Stimulated activated memory B cell treated with anti-CD40 and anti-IgM and Interleukin-4, amounts not matched to agents 10 μg/mL and 1 μg/mL and 100 μg/mL, for 72 hours (primary cell): Measurements from ENCODE around the gene TMEM141.
A peak's percentile ranks its signal among the peaks of the same experiment; 100 is the strongest.
"Not testable (repeated sequence)": the region's sequence is repeated elsewhere in the genome, so short reads cannot be mapped to it uniquely, and the experiment has no call there.

Source experiments
- ATAC-seq: fragments of 150-1000 bp; cut with Tn5 transposase; 2 replicates; pipeline ENCODE4 v1.10.0; 2021
- H3K27ac Mint-ChIP-seq: one replicate; pipeline ENCODE4 v1.8.0; 2022; ENCODE audit warnings: mild to moderate bottlenecking, mixed read lengths
- H3K27me3 Mint-ChIP-seq: one replicate; pipeline ENCODE4 v1.8.0; 2022; ENCODE audit warnings: mixed read lengths
- H3K36me3 Mint-ChIP-seq: one replicate; pipeline ENCODE4 v1.8.0; 2022; ENCODE audit warnings: mixed read lengths
- H3K4me1 Mint-ChIP-seq: one replicate; pipeline ENCODE4 v1.8.0; 2022; ENCODE audit warnings: mixed read lengths
- H3K4me3 Mint-ChIP-seq: one replicate; pipeline ENCODE4 v1.8.0; 2022; ENCODE audit warnings: mild to moderate bottlenecking, moderate library complexity, mixed read lengths
- H3K9me3 Mint-ChIP-seq: one replicate; pipeline ENCODE4 v1.8.0; 2022; ENCODE audit warnings: mixed read lengths

TMEM141 gene

GRCh38 chr9:136777359-136777758 lies 13.8 kb upstream of the TMEM141 start:
- H3K4me3 Mint-ChIP-seq, result no peak overlapping the region
- H3K4me1 Mint-ChIP-seq, result peaks cover 14% of the 10 kb centered on the region
- H3K27me3 Mint-ChIP-seq, result peaks cover 30% of the 10 kb centered on the region
- peaks cover 6% of the 10 kb centered on the region for H3K9me3 Mint-ChIP-seq
- no peak for ATAC-seq
- H3K36me3 Mint-ChIP-seq, result peaks cover 6% of the 10 kb centered on the region
- no peak overlapping the region for H3K27ac Mint-ChIP-seq

GRCh38 chr9:136779808-136780207 lies 11.3 kb upstream of the TMEM141 start:
- Mint-ChIP-seq H3K27ac (no peak overlapping the region), H3K36me3 (no peaks in the 10 kb centered on the region)
- no peak for ATAC-seq

DNA sequence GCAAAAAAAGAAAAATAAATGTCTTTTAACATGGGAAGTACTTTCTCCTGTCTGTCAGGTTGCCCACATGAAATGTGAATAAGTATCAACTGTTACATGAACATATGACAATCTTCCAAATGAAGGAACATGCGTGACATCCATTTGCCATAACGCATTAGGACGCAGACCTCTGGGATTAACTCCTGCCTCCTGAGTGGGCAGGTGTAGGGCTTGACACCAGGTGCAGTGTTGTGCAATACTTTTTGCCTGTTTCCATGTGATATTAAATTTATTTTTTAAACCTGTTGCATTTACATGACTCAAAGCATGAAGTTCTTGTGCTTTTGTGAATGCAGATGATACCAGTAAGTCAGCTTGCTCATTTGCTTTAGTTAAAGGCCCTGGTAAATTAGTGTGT lies 8.7 kb upstream of the TMEM141 start:
- no peak overlapping the region for H3K27ac Mint-ChIP-seq
- peaks cover 18% of the 10 kb centered on the region for H3K4me1 Mint-ChIP-seq
- H3K27me3 Mint-ChIP-seq, result peaks cover 37% of the 10 kb centered on the region
- H3K4me3 Mint-ChIP-seq, result no peak overlapping the region
- H3K9me3 Mint-ChIP-seq, result no peaks in the 10 kb centered on the region
- no peaks in the 10 kb centered on the region for H3K36me3 Mint-ChIP-seq
- no peak for ATAC-seq

More at GRCh38 chr9:136779808-136780207, 11.3 kb upstream of the TMEM141 start:
- H3K4me1 Mint-ChIP-seq, result peaks cover 16% of the 10 kb centered on the region
- peaks cover 30% of the 10 kb centered on the region for H3K27me3 Mint-ChIP-seq
- H3K4me3 Mint-ChIP-seq, result no peak overlapping the region
- no peaks in the 10 kb centered on the region for H3K9me3 Mint-ChIP-seq

- Mint-ChIP-seq H3K36me3 (no peaks in the 10 kb centered on the region), H3K9me3 (no peaks in the 10 kb centered on the region), H3K27ac (no peak overlapping the region), H3K4me1 (peaks cover 27% of the 10 kb centered on the region), H3K27me3 (peaks cover 20% of the 10 kb centered on the region), H3K4me3 (no peak overlapping the region)
- ATAC-seq, result no peak
Observed at GRCh38 chr9:136784249-136784996, 6.7 kb upstream of the TMEM141 start.

DNA sequence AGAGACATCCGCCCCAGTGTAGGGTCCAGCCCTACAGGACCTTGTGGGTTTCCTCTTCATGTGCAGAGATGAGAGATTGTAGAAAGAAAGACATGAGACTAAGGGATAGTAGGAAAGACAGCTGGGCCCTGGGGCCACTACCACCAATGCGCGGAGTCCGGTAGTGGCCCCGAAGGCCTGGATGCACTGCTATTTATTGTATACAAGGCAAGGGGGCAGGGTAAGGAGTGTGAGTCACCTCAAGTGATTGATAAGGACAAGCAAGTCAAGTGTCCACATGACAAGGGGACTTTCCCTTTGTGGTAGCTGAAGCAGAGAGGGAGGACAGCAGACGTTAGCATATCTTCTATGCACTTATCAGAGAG lies 6.2 kb upstream of the TMEM141 start:
- Mint-ChIP-seq H3K36me3 (no peaks in the 10 kb centered on the region), H3K4me1 (peaks cover 27% of the 10 kb centered on the region), H3K9me3 (no peaks in the 10 kb centered on the region), H3K27me3 (peaks cover 18% of the 10 kb centered on the region), H3K27ac (no peak overlapping the region), H3K4me3 (no peak overlapping the region)
- ATAC-seq, result no peak

DNA sequence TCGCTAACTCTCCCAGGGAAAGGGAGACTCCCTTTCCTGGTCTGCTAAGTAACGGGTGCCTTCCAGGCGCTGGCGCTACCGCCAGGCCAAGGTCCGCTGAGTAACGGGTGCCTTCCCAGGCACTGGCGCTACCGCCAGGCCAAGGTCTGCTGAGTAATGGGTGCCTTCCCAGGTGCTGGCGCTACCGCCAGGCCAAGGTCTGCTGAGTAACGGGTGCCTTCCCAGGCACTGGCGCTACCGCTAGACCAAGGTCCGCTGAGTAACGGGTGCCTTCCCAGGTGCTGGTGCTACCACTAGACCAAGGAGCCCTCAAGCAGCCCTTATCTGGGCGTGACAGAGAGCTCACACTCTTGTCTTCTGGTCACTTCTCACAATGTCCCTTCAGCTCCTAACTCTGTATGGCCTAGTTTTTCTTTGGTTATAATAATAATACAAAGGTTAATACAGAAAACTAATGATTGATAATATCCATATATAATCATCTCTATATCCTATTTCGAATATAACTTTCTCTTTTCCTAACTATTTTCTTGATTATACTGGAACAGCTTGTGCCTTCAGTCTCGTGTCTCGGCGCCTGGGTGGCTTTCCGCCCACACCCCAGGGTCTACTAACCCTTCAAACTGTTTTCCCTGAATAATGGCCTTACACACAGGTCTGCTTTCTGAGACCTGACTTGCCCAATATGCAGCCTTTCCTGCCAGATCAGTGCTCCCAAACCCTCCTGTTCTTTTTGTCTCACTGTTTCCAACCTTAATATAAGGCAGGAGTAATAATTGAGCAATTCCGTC lies 5.4 kb upstream of the TMEM141 start:
- ATAC-seq, H3K4me3 Mint-ChIP-seq, H3K36me3 Mint-ChIP-seq, H3K9me3 Mint-ChIP-seq, H3K27ac Mint-ChIP-seq: not testable (repeated sequence)
- peaks cover 18% of the 10 kb centered on the region for H3K27me3 Mint-ChIP-seq
- peaks cover 27% of the 10 kb centered on the region for H3K4me1 Mint-ChIP-seq

DNA sequence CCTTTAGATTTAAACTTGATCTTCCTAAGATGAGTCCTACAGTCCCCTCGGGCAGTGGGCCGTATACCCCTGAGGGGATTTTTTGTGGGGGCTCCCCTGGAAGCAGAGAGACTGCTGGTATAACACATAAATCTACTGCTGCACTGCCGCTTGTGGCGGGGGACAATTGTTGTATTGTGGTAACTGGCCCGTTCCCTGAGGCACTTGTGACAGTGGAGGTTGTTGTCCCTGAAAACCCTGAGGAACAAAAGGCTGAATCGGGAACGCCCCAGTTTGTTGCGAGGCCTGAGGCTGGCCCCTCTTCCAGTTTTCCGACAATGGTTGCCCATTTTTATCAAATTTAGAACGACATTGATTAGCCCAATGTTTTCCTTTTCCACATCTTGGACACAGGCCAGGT lies 4.7 kb upstream of the TMEM141 start:
- peaks cover 31% of the 10 kb centered on the region for H3K4me1 Mint-ChIP-seq
- H3K9me3 Mint-ChIP-seq, result no peaks in the 10 kb centered on the region
- H3K27ac Mint-ChIP-seq, result no peak overlapping the region
- peaks cover 18% of the 10 kb centered on the region for H3K27me3 Mint-ChIP-seq
- no peak overlapping the region for H3K4me3 Mint-ChIP-seq
- no peak for ATAC-seq
- no peaks in the 10 kb centered on the region for H3K36me3 Mint-ChIP-seq

GRCh38 chr9:136786983-136787382 lies 4.2 kb upstream of the TMEM141 start:
- H3K4me3 Mint-ChIP-seq, H3K36me3 Mint-ChIP-seq, ATAC-seq, H3K9me3 Mint-ChIP-seq, H3K27ac Mint-ChIP-seq: not testable (repeated sequence)
- Mint-ChIP-seq H3K27me3 (peaks cover 18% of the 10 kb centered on the region), H3K4me1 (peaks cover 36% of the 10 kb centered on the region)

DNA sequence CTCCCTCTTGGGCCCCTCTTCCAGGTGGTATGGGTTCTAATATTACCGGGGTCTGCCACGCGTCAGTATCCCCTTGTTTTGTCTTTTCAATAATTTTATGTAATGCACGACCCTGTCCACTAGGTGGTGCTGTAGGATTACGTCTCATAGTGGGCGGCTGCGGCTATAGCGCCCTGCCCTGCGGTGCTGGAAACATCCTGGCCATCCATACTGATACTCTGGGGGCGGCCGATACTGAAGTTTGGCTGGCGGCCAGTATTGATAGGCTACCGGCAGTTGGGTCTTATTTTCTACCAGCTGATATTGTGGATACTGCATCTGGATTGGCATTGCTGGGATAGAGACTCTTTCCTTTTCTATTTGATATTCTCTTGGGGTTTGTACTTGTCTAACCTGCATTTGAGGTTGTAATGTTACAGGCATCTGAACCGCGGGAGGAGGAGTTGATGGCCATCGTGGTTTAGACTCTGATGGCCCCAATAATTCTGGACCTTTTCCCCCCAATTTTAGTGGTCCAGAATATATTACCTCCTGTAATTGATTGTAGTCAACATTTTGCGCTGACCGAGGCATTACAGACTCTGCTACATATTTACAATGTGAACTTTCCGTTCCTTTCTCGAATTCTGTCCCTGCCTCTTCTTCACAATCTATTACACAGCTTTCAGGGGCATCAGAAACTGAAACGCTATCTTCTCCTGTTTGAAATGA lies 3.3 kb upstream of the TMEM141 start:
- Mint-ChIP-seq H3K27me3 (peaks cover 18% of the 10 kb centered on the region), H3K4me3 (no peak overlapping the region), H3K36me3 (no peaks in the 10 kb centered on the region), H3K4me1 (peaks cover 43% of the 10 kb centered on the region), H3K27ac (no peak overlapping the region), H3K9me3 (no peaks in the 10 kb centered on the region)
- ATAC-seq, result no peak

GRCh38 chr9:136788644-136789522 lies 2.3 kb upstream of the TMEM141 start:
- Mint-ChIP-seq H3K27me3 (peaks cover 18% of the 10 kb centered on the region), H3K4me1 (peaks cover 41% of the 10 kb centered on the region)
- H3K4me3 Mint-ChIP-seq, H3K27ac Mint-ChIP-seq, H3K36me3 Mint-ChIP-seq, ATAC-seq, H3K9me3 Mint-ChIP-seq: not testable (repeated sequence)

DNA sequence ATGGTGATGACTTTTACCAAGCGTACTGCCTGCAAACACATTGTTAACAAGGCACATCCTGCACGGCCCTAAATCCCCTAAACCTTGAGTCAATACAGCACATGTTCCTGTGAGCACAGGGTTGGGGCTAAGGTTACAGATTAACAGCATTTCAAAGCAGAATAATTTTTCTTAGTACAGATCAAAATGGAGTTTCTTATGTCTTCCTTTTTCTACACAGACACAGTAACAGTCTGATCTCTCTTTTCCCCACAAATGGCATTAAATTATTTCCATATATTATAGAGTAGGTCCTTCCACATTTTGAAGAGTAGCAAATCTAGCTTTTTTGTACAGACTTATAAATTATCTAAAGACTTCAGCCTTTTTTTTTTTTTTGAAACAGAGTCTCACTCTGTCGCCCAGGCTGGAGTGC lies 1.6 kb upstream of the TMEM141 start:
- H3K4me3 Mint-ChIP-seq, result no peak overlapping the region
- H3K36me3 Mint-ChIP-seq, result no peaks in the 10 kb centered on the region
- peaks cover 18% of the 10 kb centered on the region for H3K27me3 Mint-ChIP-seq
- no peak overlapping the region for H3K27ac Mint-ChIP-seq
- peaks cover 34% of the 10 kb centered on the region for H3K4me1 Mint-ChIP-seq
- ATAC-seq, result no peak
- H3K9me3 Mint-ChIP-seq, result no peaks in the 10 kb centered on the region

GRCh38 chr9:136791516-136792276 lies 552 bp downstream of the TMEM141 start:
- Mint-ChIP-seq H3K27ac (peak overlapping the region; percentile 92), H3K4me1 (peaks cover 36% of the 10 kb centered on the region), H3K36me3 (no peaks in the 10 kb centered on the region), H3K27me3 (peaks cover 15% of the 10 kb centered on the region), H3K4me3 (peak overlapping the region; percentile 91), H3K9me3 (no peaks in the 10 kb centered on the region)
- ATAC-seq, result peak; percentile 26

DNA sequence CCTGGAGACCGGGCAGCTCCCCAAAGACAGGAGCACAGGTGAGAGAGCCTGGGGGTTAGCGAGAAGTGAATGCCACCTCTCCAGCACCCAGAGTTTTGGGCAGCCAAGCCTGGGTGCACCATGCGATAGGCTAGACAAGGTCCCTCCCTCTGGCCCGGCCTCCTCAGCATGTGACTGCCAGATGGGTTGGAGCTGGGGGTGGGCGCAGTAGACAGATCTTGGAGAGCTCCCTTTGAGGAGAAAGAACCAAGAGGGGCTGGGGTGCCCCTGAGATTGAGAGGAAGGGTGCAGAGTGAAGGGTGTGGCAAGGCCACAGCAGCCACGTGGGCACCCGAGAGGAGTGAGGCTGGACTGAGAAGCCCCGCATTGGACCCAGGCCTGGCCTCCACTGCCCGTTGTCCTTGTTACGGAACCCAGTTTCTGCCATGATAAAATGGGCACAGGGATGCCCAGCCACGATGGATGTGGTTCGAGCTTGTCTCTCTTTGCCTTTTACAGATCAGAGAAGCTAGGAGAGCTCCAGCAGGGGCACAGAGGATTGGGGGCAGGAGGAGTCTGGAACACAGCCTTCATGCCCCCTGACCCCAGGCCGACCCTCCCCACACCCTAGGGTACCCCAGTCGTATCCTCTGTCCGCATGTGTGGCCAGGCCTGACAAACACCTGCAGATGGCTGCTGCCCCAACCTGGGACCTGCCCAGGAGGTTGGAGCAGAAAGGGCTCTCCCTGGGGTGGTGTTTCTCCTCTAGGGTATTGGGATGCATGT lies 1.4 kb downstream of the TMEM141 start:
- no peaks in the 10 kb centered on the region for H3K9me3 Mint-ChIP-seq
- H3K27me3 Mint-ChIP-seq, result peaks cover 15% of the 10 kb centered on the region
- H3K27ac Mint-ChIP-seq, result peak overlapping the region; percentile 92
- ATAC-seq, result no peak
- no peaks in the 10 kb centered on the region for H3K36me3 Mint-ChIP-seq
- peaks cover 33% of the 10 kb centered on the region for H3K4me1 Mint-ChIP-seq
- H3K4me3 Mint-ChIP-seq, result no peak overlapping the region
